ENCODE data around the gene AURKA.

The AURKA gene

DNA sequence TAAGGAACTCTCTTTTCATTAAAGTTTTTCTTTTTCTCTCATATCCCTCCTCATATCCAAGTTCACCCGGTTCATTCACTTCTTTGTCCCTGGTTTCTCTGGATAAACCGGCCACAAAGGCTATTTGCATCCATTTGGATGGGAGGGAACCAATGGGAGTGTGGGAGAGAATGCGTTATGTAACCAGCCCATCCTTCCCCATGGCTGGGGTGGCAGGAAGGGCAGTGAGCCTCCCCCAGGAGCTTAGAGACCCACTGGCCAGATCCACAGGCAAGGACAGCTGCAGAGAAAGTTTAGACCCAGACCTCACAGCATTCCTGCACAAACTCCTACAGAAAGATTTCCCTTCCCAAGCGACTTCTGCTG, 30.8 kb upstream of the AURKA start:
- Histone ChIP-seq H3K9me3 (ENCODE audit: control extremely low read depth in 1 of 5, control insufficient read depth in 4 of 5, insufficient read depth in 2 of 5, low read depth in 1 of 5, low read length in 4 of 5) (no peaks in the 10 kb centered on the region), H3K4me3 (ENCODE audit: control insufficient read depth in 1 of 7, extremely low read depth in 1 of 7, insufficient read depth in 4 of 7, low read depth in 2 of 7, low read length in 6 of 7) (peak overlapping the region in 1 of 7 experiments; percentile 0), H3K4me1 (ENCODE audit: control extremely low read depth in 1 of 4, control insufficient read depth in 4 of 4, insufficient read depth in 4 of 4, low read length in 3 of 4) (peaks cover 28 to 84% (median 52%) of the 10 kb centered on the region in 4 experiments), H3K36me3 (ENCODE audit: control insufficient read depth in 4 of 4, insufficient read depth in 4 of 4, low read length in 3 of 4) (peaks cover 0 to 8% (median 0%) of the 10 kb centered on the region in 4 experiments), H3K27ac (ENCODE audit: insufficient read depth in 1 of 2, low read depth in 1 of 2, low read length in 2 of 2, poor library complexity in 1 of 2, severe bottlenecking in 2 of 2) (peak overlapping the region; percentile 22 to 40), H3K27me3 (replicated peaks in 2 of 5; ENCODE audit: control insufficient read depth in 4 of 5, insufficient read depth in 5 of 5, low read length in 4 of 5) (no peaks in the 10 kb centered on the region)
- DNase-seq, result no peak
- CTCF ChIA-PET, result interaction anchor here (0.6 to 2.9 kb wide), 3 partner anchors 11 to 87 kb away, joined by 3 to 15 read pairs (median 4); partner anchors contain the start of gene CASS4
- POLR2A ChIA-PET, result interaction anchor here (0.6 kb wide), 1 partner anchor 78 kb away, joined by 3 read pairs; no protein-coding TSS in a partner anchor
- WGBS (ENCODE audit: insufficient coverage), result 100% methylated on average over 1 of the region's 4 CpGs

DNA sequence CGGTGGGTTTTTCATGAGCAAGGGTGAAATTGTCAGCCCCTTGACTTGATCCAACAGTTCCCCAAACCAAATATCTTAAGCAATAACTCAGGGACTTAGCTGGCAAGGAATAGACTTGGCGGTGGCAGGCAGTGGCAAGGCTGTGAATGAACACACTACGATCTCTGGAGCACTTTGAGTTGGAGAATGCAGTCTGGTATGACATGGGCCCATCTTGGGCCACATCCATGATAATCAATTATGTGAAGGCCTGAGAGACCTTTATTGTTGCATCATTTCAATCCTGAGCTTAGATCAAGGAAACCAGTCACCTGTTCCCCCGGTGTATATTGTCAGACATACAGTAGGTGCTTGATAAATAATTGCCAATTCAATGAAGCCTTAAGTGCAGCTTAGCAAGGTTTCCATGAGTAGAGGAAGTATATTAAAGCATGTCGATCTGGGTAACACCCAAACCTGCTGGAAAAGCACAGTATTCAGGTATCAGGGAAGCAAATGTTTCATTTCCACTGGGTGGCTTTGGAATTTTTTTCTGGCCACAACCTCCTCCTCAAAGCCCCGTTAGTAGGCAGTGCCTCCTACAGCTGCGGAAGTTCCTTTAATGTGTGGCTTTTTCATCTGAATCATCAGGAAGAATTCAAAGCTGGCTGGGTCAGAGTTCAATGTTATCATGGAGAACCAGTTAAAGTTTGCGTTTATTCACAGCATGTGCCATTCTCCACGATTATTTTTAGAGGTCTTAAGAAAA, 30.2 kb upstream of the AURKA start:
- H3K9me3 ChIP-seq (ENCODE audit: control extremely low read depth in 1 of 5, control insufficient read depth in 4 of 5, insufficient read depth in 2 of 5, low read depth in 1 of 5, low read length in 4 of 5), result no peaks in the 10 kb centered on the region
- H3K36me3 ChIP-seq (ENCODE audit: control insufficient read depth in 4 of 4, insufficient read depth in 4 of 4, low read length in 3 of 4), result peaks cover 0 to 10% (median 0%) of the 10 kb centered on the region in 4 experiments
- peaks cover 28 to 84% (median 57%) of the 10 kb centered on the region in 4 experiments for H3K4me1 ChIP-seq (ENCODE audit: control extremely low read depth in 1 of 4, control insufficient read depth in 4 of 4, insufficient read depth in 4 of 4, low read length in 3 of 4)
- H3K4me3 ChIP-seq (ENCODE audit: control insufficient read depth in 1 of 7, extremely low read depth in 1 of 7, insufficient read depth in 4 of 7, low read depth in 2 of 7, low read length in 6 of 7), result peak overlapping the region in 1 of 7 experiments; percentile 5
- peak overlapping the region; percentile 22 to 40 for H3K27ac ChIP-seq (ENCODE audit: insufficient read depth in 1 of 2, low read depth in 1 of 2, low read length in 2 of 2, poor library complexity in 1 of 2, severe bottlenecking in 2 of 2)
- CTCF ChIA-PET, result interaction anchor here (0.7 to 2.9 kb wide), 2 partner anchors 10 to 24 kb away, joined by 3 to 15 read pairs; partner anchors contain the start of gene CASS4
- DNase-seq, result peak; percentile 42 to 64 (median 50)
- POLR2A ChIA-PET, result interaction anchor here (0.6 kb wide), 1 partner anchor 78 kb away, joined by 3 read pairs; no protein-coding TSS in a partner anchor
- H3K27me3 ChIP-seq (replicated peaks in 2 of 5; ENCODE audit: control insufficient read depth in 4 of 5, insufficient read depth in 5 of 5, low read length in 4 of 5), result no peaks in the 10 kb centered on the region
- 43% methylated on average over 8 of the region's 9 CpGs for WGBS (ENCODE audit: insufficient coverage)

DNA sequence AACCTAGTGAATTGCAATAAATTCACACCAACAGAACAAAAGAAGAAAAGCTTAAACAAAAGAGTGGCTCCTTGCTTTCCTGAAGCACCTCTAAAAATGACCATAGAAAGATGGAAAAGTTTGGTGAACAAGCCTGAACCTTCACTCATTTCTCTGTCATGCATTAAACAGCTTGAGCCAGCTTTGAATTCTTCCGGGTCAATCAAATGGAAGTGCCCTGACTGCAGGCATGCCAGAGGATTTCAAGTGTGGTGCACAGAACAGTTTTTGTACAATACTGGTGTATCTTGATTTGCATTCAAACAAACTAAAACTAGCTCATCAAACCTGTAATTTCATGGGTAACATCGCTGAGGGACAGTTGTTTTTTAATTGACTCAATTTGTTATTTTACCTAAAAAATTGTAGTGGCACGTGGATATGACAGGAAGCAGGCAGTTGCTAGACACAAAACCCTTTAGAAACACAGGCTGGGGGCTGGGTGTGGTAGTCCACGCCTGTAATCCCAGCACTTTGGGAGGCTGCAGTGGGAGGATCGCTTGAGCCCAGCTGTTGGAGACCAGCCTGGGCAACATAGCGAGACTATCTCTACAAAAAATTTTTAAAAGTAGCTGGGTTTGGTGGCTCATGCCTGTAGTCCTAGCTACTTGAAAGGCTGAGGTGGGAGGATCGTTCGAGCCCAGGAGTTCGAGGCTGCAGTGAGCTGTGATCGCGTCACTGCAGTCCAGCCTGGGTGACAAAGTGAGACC, 29.1 kb upstream of the AURKA start:
- Histone ChIP-seq H3K9me3 (ENCODE audit: control extremely low read depth in 1 of 5, control insufficient read depth in 4 of 5, insufficient read depth in 2 of 5, low read depth in 1 of 5, low read length in 4 of 5) (no peaks in the 10 kb centered on the region), H3K27me3 (replicated peaks in 2 of 5; ENCODE audit: control insufficient read depth in 4 of 5, insufficient read depth in 5 of 5, low read length in 4 of 5) (no peaks in the 10 kb centered on the region), H3K36me3 (ENCODE audit: control insufficient read depth in 4 of 4, insufficient read depth in 4 of 4, low read length in 3 of 4) (peaks cover 0 to 14% (median 0%) of the 10 kb centered on the region in 4 experiments), H3K27ac (ENCODE audit: insufficient read depth in 1 of 2, low read depth in 1 of 2, low read length in 2 of 2, poor library complexity in 1 of 2, severe bottlenecking in 2 of 2) (peak overlapping the region in 1 of 2 experiments; percentile 35), H3K4me3 (ENCODE audit: control insufficient read depth in 1 of 7, extremely low read depth in 1 of 7, insufficient read depth in 4 of 7, low read depth in 2 of 7, low read length in 6 of 7) (no peak overlapping the region), H3K4me1 (ENCODE audit: control extremely low read depth in 1 of 4, control insufficient read depth in 4 of 4, insufficient read depth in 4 of 4, low read length in 3 of 4) (peaks cover 30 to 84% (median 63%) of the 10 kb centered on the region in 4 experiments)
- CTCF ChIA-PET, result interaction anchor here (2.1 to 2.9 kb wide), 2 partner anchors 9 to 43 kb away, joined by 8 to 15 read pairs; partner anchors contain the start of gene CASS4
- WGBS (ENCODE audit: insufficient coverage), result 73% methylated on average over 7 of the region's 11 CpGs
- DNase-seq, result no peak
- POLR2A ChIA-PET, result interaction anchor here (1.1 kb wide), 1 partner anchor 9 kb away, joined by 4 read pairs; the partner anchor contains the start of gene CASS4

DNA sequence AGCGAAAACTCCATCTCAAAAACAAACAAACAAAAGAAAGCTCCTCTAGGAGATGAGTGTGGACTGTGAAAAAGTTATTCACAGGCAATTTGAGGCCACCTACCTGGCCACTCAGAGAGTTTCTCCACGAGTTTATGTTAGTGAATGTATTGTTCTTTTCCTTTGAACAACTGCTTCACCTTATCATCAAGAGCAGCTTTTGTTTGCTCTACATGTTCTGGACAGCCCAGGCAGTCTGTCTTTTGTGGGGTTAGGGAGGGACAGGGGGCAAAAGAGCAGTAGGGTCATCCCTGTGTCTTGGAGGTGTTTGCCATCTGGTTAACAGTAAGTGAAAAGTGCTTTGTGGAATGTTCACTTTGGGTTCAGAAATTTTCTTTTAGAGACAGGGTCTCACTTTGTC, 28.0 kb upstream of the AURKA start:
- Histone ChIP-seq H3K9me3 (ENCODE audit: control extremely low read depth in 1 of 5, control insufficient read depth in 4 of 5, insufficient read depth in 2 of 5, low read depth in 1 of 5, low read length in 4 of 5) (no peaks in the 10 kb centered on the region), H3K27ac (ENCODE audit: insufficient read depth in 1 of 2, low read depth in 1 of 2, low read length in 2 of 2, poor library complexity in 1 of 2, severe bottlenecking in 2 of 2) (peak overlapping the region; percentile 17 to 73), H3K27me3 (replicated peaks in 2 of 5; ENCODE audit: control insufficient read depth in 4 of 5, insufficient read depth in 5 of 5, low read length in 4 of 5) (no peaks in the 10 kb centered on the region), H3K36me3 (ENCODE audit: control insufficient read depth in 4 of 4, insufficient read depth in 4 of 4, low read length in 3 of 4) (peaks cover 0 to 11% (median 0%) of the 10 kb centered on the region in 4 experiments), H3K4me1 (ENCODE audit: control extremely low read depth in 1 of 4, control insufficient read depth in 4 of 4, insufficient read depth in 4 of 4, low read length in 3 of 4) (peaks cover 30 to 85% (median 63%) of the 10 kb centered on the region in 4 experiments), H3K4me3 (ENCODE audit: control insufficient read depth in 1 of 7, extremely low read depth in 1 of 7, insufficient read depth in 4 of 7, low read depth in 2 of 7, low read length in 6 of 7) (no peak overlapping the region)
- DNase-seq, result no peak
- ChIA-PET CTCF (interaction anchor here (1.1 to 3.0 kb wide), 4 partner anchors 9 to 96 kb away, joined by 3 to 8 read pairs (median 5); no protein-coding TSS in a partner anchor), POLR2A (no interaction called here)
- WGBS (ENCODE audit: insufficient coverage), result no CpG with 5 or more reads among the region's 2 CpGs

DNA sequence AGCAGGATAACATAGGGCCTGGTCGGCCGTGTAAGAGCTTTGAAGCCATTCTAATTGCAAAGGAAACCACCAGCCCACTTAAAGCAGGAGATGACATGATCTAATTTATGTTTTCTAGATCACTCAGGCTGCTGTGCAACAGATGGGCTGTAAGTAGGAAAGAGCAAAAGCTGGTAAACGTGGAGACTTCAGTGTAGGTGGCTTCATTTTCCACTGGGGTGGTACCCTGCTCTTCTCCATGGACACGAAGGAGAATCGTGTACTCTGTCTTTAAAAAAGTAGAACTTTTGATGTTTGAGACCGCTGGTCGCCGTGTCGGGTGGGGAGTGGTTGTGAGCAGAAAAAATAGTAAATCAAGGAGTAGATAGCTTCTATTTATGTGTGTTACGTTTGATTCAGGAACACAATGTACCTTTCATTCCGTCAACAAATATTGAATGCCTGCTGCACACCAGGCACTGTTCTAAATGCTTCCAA, 26.4 kb upstream of the AURKA start:
- H3K4me3 ChIP-seq (ENCODE audit: control insufficient read depth in 1 of 7, extremely low read depth in 1 of 7, insufficient read depth in 4 of 7, low read depth in 2 of 7, low read length in 6 of 7), result peak overlapping the region in 3 of 7 experiments; percentile 6 to 45 (median 19)
- CTCF ChIA-PET, result interaction anchor here (0.9 to 4.1 kb wide), 13 partner anchors 9 to 45 kb away, joined by 3 to 18 read pairs (median 4); no protein-coding TSS in a partner anchor
- peaks cover 30 to 92% (median 65%) of the 10 kb centered on the region in 4 experiments for H3K4me1 ChIP-seq (ENCODE audit: control extremely low read depth in 1 of 4, control insufficient read depth in 4 of 4, insufficient read depth in 4 of 4, low read length in 3 of 4)
- H3K9me3 ChIP-seq (ENCODE audit: control extremely low read depth in 1 of 5, control insufficient read depth in 4 of 5, insufficient read depth in 2 of 5, low read depth in 1 of 5, low read length in 4 of 5), result no peaks in the 10 kb centered on the region
- POLR2A ChIA-PET, result interaction anchor here (1.0 to 1.3 kb wide), 3 partner anchors 12 to 50 kb away, joined by 3 to 5 read pairs (median 3); partner anchors contain the start of gene RTF2
- H3K36me3 ChIP-seq (ENCODE audit: control insufficient read depth in 4 of 4, insufficient read depth in 4 of 4, low read length in 3 of 4), result peaks cover 0 to 9% (median 0%) of the 10 kb centered on the region in 4 experiments
- peak overlapping the region; percentile 67 to 73 for H3K27ac ChIP-seq (ENCODE audit: insufficient read depth in 1 of 2, low read depth in 1 of 2, low read length in 2 of 2, poor library complexity in 1 of 2, severe bottlenecking in 2 of 2)
- DNase-seq, result peak in 2 of 3 donors; percentile 76 to 86
- no peaks in the 10 kb centered on the region for H3K27me3 ChIP-seq (replicated peaks in 2 of 5; ENCODE audit: control insufficient read depth in 4 of 5, insufficient read depth in 5 of 5, low read length in 4 of 5)
- WGBS (ENCODE audit: insufficient coverage), result 6% methylated on average over 6 of the region's 11 CpGs

DNA sequence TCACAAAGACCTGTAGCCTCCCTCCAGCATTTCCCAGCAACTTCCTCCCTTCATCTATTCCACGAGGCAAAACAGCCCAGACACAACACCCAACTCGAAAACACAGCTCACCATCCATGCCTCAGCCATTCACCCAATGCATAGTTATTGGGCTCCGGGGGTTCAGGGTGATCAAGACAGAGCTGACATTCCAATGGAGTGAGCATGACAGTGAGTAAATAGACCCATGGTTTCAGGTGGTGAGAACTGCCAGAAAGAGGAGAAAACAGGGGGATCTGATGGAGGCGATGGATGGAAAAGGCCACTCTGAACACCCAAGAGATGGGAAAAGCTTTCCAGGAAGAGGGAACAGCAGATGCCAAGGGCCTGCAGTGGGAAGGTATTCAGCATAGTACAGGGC, 25.9 kb upstream of the AURKA start:
- ChIA-PET POLR2A (interaction anchor here (1.0 to 1.3 kb wide), 3 partner anchors 12 to 51 kb away, joined by 3 to 5 read pairs (median 3); partner anchors contain the start of gene RTF2), CTCF (interaction anchor here (0.9 to 4.1 kb wide), 10 partner anchors 9 to 45 kb away, joined by 3 to 18 read pairs (median 4); no protein-coding TSS in a partner anchor)
- WGBS (ENCODE audit: insufficient coverage), result 70% methylated on average over 4 of the region's 4 CpGs
- no peaks in the 10 kb centered on the region for H3K9me3 ChIP-seq (ENCODE audit: control extremely low read depth in 1 of 5, control insufficient read depth in 4 of 5, insufficient read depth in 2 of 5, low read depth in 1 of 5, low read length in 4 of 5)
- H3K27me3 ChIP-seq (replicated peaks in 2 of 5; ENCODE audit: control insufficient read depth in 4 of 5, insufficient read depth in 5 of 5, low read length in 4 of 5), result no peaks in the 10 kb centered on the region
- DNase-seq, result no peak
- peak overlapping the region in 1 of 7 experiments; percentile 45 for H3K4me3 ChIP-seq (ENCODE audit: control insufficient read depth in 1 of 7, extremely low read depth in 1 of 7, insufficient read depth in 4 of 7, low read depth in 2 of 7, low read length in 6 of 7)
- H3K4me1 ChIP-seq (ENCODE audit: control extremely low read depth in 1 of 4, control insufficient read depth in 4 of 4, insufficient read depth in 4 of 4, low read length in 3 of 4), result peaks cover 24 to 92% (median 61%) of the 10 kb centered on the region in 4 experiments
- H3K27ac ChIP-seq (ENCODE audit: insufficient read depth in 1 of 2, low read depth in 1 of 2, low read length in 2 of 2, poor library complexity in 1 of 2, severe bottlenecking in 2 of 2), result peak overlapping the region; percentile 67 to 73
- H3K36me3 ChIP-seq (ENCODE audit: control insufficient read depth in 4 of 4, insufficient read depth in 4 of 4, low read length in 3 of 4), result peaks cover 0 to 9% (median 0%) of the 10 kb centered on the region in 4 experiments

All from common myeloid progenitor, CD34-positive (primary cell).